GM12801 (cell line): Measurements from ENCODE around the gene CASP8.

Experiments
- CTCF ChIP-seq: IDR thresholded peaks from one replicate; pipeline ENCODE4 v1.5.1; 2011; ENCODE audit warnings: control low read depth; ENCODE audit not compliant: insufficient read length; ENCODE audit errors: extremely low read depth

CASP8 gene

GRCh38 chr2:201261471-201261870, 1.1 kb downstream of the CASP8 start:
- no peak for TF ChIP-seq CTCF

- no peak for TF ChIP-seq CTCF
Measured at GRCh38 chr2:201261906-201262305, 1.6 kb downstream of the CASP8 start.

GRCh38 chr2:201262718-201263117, 2.4 kb downstream of the CASP8 start:
- TF ChIP-seq CTCF: no peak

- TF ChIP-seq CTCF: no peak
Measured at GRCh38 chr2:201263779-201264178, 3.4 kb downstream of the CASP8 start.

- no peak for TF ChIP-seq CTCF
Measured at GRCh38 chr2:201264472-201265173, 4.3 kb downstream of the CASP8 start.

GRCh38 chr2:201266629-201267028, 6.3 kb downstream of the CASP8 start:
- no peak for TF ChIP-seq CTCF

- no peak for TF ChIP-seq CTCF
Measured at GRCh38 chr2:201267278-201268030, 7.1 kb downstream of the CASP8 start.
